ENCODE results near the gene CACUL1. TPM values are rescaled to one million over a fixed set of nuclear protein-coding genes. Genes with fewer than 3 reads are reported as not detected.

The CACUL1 gene
- total RNA-seq, 1 donor from 2014 or later = 31.4 TPM

- FAIRE-seq = no peak
These were observed 19.5 kb downstream of the CACUL1 start for GRCh38 chr10:118735294-118735693.

DNA sequence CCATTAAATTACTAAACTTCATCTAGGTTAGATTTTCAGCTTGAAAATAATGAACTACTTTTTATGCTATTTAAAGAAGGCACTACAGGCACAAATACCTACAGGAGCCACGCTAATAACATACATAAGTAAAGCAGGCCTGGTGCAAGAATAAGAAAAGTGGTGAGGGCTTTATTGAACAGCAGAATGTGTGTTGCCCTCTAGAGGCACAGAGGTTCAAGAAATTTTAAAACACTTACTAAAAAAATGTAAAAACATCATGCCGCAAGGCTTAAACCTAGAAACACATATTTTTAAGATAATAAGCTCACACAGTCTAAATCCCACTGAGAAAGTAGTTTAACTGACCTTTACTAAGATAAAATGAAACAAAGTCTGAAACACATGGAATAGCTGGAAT lies 20.3 kb downstream of the CACUL1 start:
- no peak for FAIRE-seq

More at GRCh38 chr10:118735294-118735693, 19.5 kb downstream of the CACUL1 start:
- DNase-seq (ENCODE audit: low spot score in 2 of 2) = no peak

GRCh38 chr10:118732245-118733165 lies 22.3 kb downstream of the CACUL1 start:
- FAIRE-seq (no peak), DNase-seq (ENCODE audit: low spot score in 2 of 2) (no peak)

More for the DNA sequence above, 20.3 kb downstream of the CACUL1 start:
- no peak for DNase-seq (ENCODE audit: low spot score in 2 of 2)

DNA sequence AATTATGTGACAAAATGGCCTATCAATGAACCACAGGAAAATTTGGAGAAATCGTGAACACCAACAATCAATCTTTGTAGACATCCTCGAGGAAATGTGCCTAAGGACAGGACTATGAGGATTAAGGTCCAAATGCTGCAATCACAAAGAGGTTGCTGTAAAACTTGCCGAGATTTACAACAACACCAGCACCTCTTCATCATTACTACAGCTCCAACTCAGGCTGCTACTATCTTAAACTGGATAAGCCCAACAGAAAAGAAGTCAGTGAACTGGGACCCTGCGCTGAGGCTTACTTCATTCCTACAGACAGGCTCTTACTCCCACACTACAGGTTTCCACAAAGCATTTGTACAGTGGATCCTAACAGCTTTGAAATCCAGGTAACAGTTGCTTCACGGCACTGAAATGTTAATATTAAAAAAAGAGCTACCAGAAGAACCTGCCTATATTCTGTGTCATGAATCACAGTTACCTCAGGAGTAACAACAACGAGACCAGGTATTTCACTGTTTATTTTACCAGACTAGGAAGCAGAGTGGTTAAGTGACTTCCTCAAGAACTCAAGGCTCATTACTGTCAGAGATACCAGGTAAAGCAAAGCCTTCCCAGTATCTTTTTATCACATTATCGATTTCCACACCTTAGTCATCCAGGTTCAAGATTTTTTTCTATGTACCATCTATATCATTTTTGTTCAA lies 23.9 kb downstream of the CACUL1 start:
- DNase-seq (ENCODE audit: low spot score in 2 of 2) (no peak), FAIRE-seq (no peak)

GRCh38 chr10:118729641-118730258 lies 25.0 kb downstream of the CACUL1 start:
- FAIRE-seq (no peak), DNase-seq (ENCODE audit: low spot score in 2 of 2) (no peak)

GRCh38 chr10:118729200-118729599 lies 25.6 kb downstream of the CACUL1 start:
- DNase-seq (ENCODE audit: low spot score in 2 of 2) = no peak
- no peak for FAIRE-seq

GRCh38 chr10:118725886-118726500 lies 28.8 kb downstream of the CACUL1 start:
- DNase-seq (ENCODE audit: low spot score in 2 of 2) = no peak
- no peak for FAIRE-seq

GRCh38 chr10:118723466-118723865 lies 31.3 kb downstream of the CACUL1 start:
- no peak for FAIRE-seq
- DNase-seq (ENCODE audit: low spot score in 2 of 2) = no peak

- no peak for DNase-seq (ENCODE audit: low spot score in 2 of 2)
- no peak for FAIRE-seq
These were observed 33.3 kb downstream of the CACUL1 start for GRCh38 chr10:118721539-118721876.

- DNase-seq (ENCODE audit: low spot score in 2 of 2) = peak; percentile 8 to 29
These were observed 33.9 kb downstream of the CACUL1 start for GRCh38 chr10:118720685-118721538.

DNA sequence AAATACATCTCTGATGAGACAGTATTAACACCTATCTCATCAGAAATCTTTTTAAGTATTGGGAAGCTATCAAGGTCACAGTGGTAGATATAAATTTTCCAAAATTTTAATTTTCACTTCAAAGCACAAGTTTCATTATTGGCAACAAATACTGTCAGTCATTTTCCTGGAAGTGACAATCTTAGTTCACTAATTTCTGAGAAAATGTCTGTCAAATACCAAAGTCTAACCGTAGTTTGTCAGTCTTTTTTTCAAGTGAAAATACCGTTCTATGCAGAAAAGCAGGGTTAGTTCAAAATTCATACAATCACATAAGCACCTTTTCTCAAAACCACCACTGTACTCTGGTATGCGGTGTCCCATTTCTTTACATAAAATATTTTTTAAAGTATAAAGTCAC lies 40.4 kb downstream of the CACUL1 start:
- no peak for FAIRE-seq

More at GRCh38 chr10:118720685-118721538, 33.9 kb downstream of the CACUL1 start:
- peak; percentile 98 for FAIRE-seq

DNA sequence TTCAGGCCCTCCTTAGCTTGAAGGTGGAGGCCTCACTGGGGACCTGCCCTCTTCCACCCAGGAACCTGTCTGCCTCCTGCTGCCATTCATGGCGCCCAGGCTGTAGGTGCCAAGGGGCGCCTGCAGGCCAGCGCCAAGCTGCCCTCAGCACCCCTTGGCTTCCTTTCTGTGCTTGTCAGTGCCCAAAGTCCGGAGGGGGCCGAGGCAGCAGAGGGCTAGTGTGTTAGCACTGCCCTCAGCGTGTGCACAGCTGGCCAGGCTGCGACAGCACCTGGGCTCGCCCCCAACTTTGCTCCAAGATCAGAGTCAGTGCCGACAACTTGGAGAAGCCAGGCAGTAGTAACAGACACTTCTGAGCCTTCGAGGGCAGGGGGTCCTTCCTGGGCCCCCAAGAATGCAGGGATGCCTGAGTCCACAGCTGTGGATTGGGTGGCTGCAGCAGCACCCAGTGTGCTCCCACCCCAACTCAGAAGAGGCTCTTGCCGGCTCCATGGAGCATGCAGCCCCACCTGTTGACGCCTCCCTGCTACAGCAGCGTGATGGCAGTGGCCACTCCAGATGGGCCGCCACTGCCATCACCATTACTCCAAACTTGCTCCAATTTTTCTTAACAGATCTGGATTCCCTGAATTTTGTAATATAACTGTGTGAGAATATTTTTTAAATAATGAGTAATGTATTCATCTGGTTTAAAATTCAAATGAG lies 41.7 kb downstream of the CACUL1 start:
- no peak for FAIRE-seq
- no peak for DNase-seq (ENCODE audit: low spot score in 2 of 2)

More for the DNA sequence above, 40.4 kb downstream of the CACUL1 start:
- DNase-seq (ENCODE audit: low spot score in 2 of 2) = no peak

GRCh38 chr10:118712080-118712479 lies 42.7 kb downstream of the CACUL1 start:
- no peak for FAIRE-seq
- no peak for DNase-seq (ENCODE audit: low spot score in 2 of 2)

DNA sequence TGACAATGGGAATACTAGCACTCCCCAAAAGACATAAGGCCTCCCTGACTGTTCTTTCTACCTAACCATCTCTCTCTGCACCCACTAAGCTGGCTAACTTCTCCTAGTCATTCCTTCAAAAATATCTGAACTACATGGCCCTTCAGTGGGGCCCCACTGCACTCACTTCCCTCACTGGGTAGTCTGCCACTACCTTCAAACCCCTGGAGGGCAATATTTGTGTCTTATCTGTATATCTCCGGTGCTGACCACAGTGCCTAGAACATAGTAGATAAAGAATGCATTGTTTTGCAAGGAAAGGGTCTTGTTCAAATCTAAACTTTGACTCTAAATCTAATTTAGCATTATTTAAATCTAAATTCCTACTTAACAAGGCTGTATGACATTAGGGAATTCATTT lies 44.3 kb downstream of the CACUL1 start:
- no peak for FAIRE-seq
- no peak for DNase-seq (ENCODE audit: low spot score in 2 of 2)

- no peak for FAIRE-seq
- no peak for DNase-seq (ENCODE audit: low spot score in 2 of 2)
These were observed 46.2 kb downstream of the CACUL1 start for GRCh38 chr10:118708571-118708970.

DNA sequence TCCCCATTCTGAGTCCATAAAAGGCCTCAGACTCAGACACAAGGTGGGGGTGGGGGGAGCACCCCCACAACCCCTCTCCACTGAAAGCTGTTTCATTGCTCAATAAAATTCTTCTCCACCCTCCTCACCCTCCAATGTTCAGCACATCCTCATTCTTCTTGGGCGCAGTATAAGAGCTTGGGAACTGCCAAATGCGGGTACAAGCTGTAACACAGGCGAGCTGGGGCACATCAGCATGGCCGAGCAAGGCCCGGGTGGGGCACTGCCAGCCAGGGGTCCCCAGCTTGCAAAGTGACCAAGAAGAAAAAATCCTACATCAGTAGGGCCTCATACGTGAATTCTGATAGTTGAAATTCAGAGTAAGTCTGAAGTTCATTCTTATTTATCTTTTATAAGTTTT lies 50.1 kb downstream of the CACUL1 start:
- FAIRE-seq = no peak
- DNase-seq (ENCODE audit: low spot score in 2 of 2) = no peak

DNA sequence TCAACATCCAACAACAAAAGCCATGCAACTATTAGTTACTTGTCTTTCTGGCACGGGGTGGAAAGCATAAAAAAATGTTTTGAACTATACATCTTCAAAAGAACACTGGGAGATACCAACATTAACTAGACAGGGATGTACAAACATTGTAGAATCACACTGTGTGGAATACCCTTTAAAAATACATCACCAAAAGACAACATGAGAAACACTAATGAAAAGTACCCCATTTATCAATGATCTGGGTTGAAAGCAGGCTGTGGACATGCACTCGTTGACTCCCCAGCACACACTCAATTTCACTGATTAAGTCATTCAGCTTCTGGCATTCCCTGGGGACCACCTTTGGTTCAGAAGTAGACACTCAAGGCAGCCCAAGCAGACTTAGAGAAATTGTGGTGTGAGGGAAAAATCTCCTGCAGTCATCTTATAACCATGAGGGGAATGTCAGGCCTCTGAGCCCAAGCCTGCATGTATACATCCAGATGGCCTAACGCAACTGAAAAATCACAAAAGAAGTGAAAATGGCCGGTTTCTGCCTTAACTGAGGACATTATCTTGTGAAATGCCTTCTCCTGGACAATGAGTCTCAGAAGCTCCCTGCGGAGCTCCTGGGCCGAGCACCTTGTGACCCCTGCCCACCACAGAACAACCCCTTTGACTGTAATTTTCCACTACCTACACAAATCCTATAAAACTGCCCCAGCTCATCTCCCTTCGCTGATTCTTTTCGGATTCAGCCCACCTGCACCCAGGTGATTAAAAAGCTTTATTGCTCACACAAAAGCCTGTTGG lies 53.0 kb downstream of the CACUL1 start:
- no peak for FAIRE-seq
- no peak for DNase-seq (ENCODE audit: low spot score in 2 of 2)

DNA sequence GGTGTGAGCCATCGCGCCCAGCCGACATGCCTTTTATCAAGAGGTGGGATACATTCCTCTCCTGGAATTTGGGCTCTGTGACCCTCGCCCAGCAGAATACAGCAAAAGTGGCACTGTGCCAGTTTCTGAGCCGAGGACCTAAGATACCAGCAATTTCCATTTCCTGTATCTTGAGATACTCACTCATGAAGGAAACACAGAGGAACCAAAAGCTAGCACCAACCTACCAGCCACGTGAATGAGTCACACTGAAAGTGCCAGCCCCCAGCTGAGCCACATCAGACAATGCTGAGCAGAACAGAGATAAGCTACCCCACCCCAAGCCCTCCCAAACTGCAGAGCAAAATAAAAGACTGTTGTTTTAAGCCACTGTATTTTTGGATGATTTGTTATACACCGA lies 56.3 kb downstream of the CACUL1 start:
- no peak for FAIRE-seq

More for the DNA sequence above, 56.3 kb downstream of the CACUL1 start:
- DNase-seq (ENCODE audit: low spot score in 2 of 2) = no peak

Data from frontal cortex (tissue), 4 donors.